Keratinocyte (primary cell): ENCODE results near the gene ITPR2. TPM values are rescaled to one million over a fixed set of nuclear protein-coding genes. Genes with fewer than 3 reads are reported as not detected.

Source experiments
- DNase-seq: peaks from one replicate; pipeline ENCODE4 v3.0.0-alpha.2; 2011; ENCODE audit warnings: low read depth, missing footprints, low spot score
- FAIRE-seq: peaks from 2 replicates; lab custom pipeline; 2011; peaks lifted over from hg19 to GRCh38; lab: Jason Lieb, UNC
- H2AFZ ChIP-seq: 2 replicates; pipeline ENCODE4 v1.6.0; 2012; ENCODE audit warnings: low read length, control low read depth, inconsistent platforms; ENCODE audit not compliant: control insufficient read depth
- H3K27ac ChIP-seq: 2 replicates; pipeline ENCODE4 v1.5.1; 2011; ENCODE audit warnings: low read length; ENCODE audit not compliant: control insufficient read depth, insufficient read depth
- H3K27me3 ChIP-seq: 3 replicates; pipeline ENCODE4 v1.6.0; 2011; ENCODE audit warnings: low read length; ENCODE audit not compliant: control insufficient read depth, insufficient read depth; ENCODE audit errors: extremely low read depth
- H3K36me3 ChIP-seq, 2 experiments: 2 replicates in 1 of 2; 3 replicates in 1 of 2; pipeline ENCODE4 v1.5.1; 2011; ENCODE audit warnings: low read length in 2 of 2, mild to moderate bottlenecking in 1 of 2; ENCODE audit not compliant: control insufficient read depth in 2 of 2, insufficient read depth in 2 of 2; ENCODE audit errors: extremely low read depth in 1 of 2
- H3K4me1 ChIP-seq: 3 replicates; pipeline ENCODE4 v1.5.1; 2011; ENCODE audit warnings: low read length; ENCODE audit not compliant: control insufficient read depth, insufficient read depth; ENCODE audit errors: extremely low read depth
- H3K4me2 ChIP-seq: 3 replicates; pipeline ENCODE4 v1.6.0; 2011; ENCODE audit warnings: low read depth, low read length; ENCODE audit not compliant: control insufficient read depth, insufficient read depth; ENCODE audit errors: extremely low read depth
- H3K4me3 ChIP-seq, 3 experiments: fragments of 200-600 bp in 1 of 3; sonication (generic) in 1 of 3; 2 replicates in 2 of 3; 3 replicates in 1 of 3; pipeline ENCODE4 v1.5.1; 2011 to 2016; ENCODE audit warnings: low read length in 3 of 3, mild to moderate bottlenecking in 3 of 3, control low read depth in 2 of 3, inconsistent platforms in 1 of 3, low read depth in 1 of 3, mixed read lengths in 1 of 3, mixed run types in 1 of 3, moderate library complexity in 1 of 3; ENCODE audit not compliant: control insufficient read depth in 2 of 3, insufficient read depth in 2 of 3; ENCODE audit errors: extremely low read depth in 1 of 3
- H3K79me2 ChIP-seq: 2 replicates; pipeline ENCODE4 v1.6.0; 2012; ENCODE audit warnings: low read length; ENCODE audit not compliant: control insufficient read depth, insufficient read depth
- H3K9ac ChIP-seq: 3 replicates; pipeline ENCODE4 v1.6.0; 2011; ENCODE audit warnings: low read length; ENCODE audit not compliant: control insufficient read depth, insufficient read depth; ENCODE audit errors: extremely low read depth
- H3K9me1 ChIP-seq: 3 replicates; pipeline ENCODE4 v1.6.0; 2011; ENCODE audit warnings: low read length; ENCODE audit not compliant: control insufficient read depth, insufficient read depth; ENCODE audit errors: extremely low read depth
- H3K9me3 ChIP-seq: 2 replicates; pipeline ENCODE4 v1.5.1; 2012; ENCODE audit warnings: low read depth, low read length; ENCODE audit not compliant: control insufficient read depth
- H4K20me1 ChIP-seq: 3 replicates; pipeline ENCODE4 v1.6.0; 2011; ENCODE audit warnings: low read length; ENCODE audit not compliant: control insufficient read depth, insufficient read depth; ENCODE audit errors: extremely low read depth
- CTCF ChIP-seq, 3 experiments: IDR thresholded peaks in 1 of 3; conservative IDR thresholded peaks in 1 of 3; optimal IDR thresholded peaks in 1 of 3; 2 replicates in 2 of 3; 3 replicates in 1 of 3; pipeline versions ENCODE3 to v1.5.1; 2011; ENCODE audit warnings: low read length in 3 of 3, mild to moderate bottlenecking in 3 of 3, moderate library complexity in 2 of 3, control low read depth in 1 of 3, inconsistent platforms in 1 of 3; ENCODE audit not compliant: insufficient read depth in 2 of 3; ENCODE audit errors: extremely low read depth in 1 of 3
- EZH2 ChIP-seq: IDR thresholded peaks from one replicate; pipeline ENCODE4 v1.6.1; 2012; ENCODE audit warnings: inconsistent platforms, mild to moderate bottlenecking, low read length, moderate library complexity
- dilution Hi-C: fragments of 300-500 bp; cut with MboI; formaldehyde crosslinking; loops from one replicate; pipeline ENCODE4 v1.7.0; 2020; ENCODE audit warnings: low sequenced_read_pairs; ENCODE audit not compliant: extremely low pct_ligation_motif_present
- polyA plus RNA-seq, 5 experiments: library from polyadenylated mRNA; depleted of rRNA in 3 of 5; stranded (reverse) in 3 of 5; stranded (forward) in 1 of 5; unstranded in 1 of 5; fragments of >200 nt; gene quantifications; 1 replicate in 1 of 5; 2 replicates in 3 of 5; 3 replicates in 1 of 5; pipeline versions ENCODE4 v1.2.1 to v1.2.3, GENCODE V29; 2011 to 2012; ENCODE audit warnings: missing spikeins in 2 of 5, low read depth in 1 of 5, low replicate concordance in 1 of 5

Gene ITPR2
- polyA plus RNA-seq, 1 donor (not counting 4 experiments of a cell fraction or from before 2014, with no cell fraction given) = 7.6 TPM

- Histone ChIP-seq H3K4me3 (no peak overlapping the region), H3K9me3 (no peaks in the 10 kb centered on the region), H3K27ac (no peak overlapping the region), H3K27me3 (no peaks in the 10 kb centered on the region), H3K4me1 (peaks cover 14% of the 10 kb centered on the region), H3K79me2 (no peaks in the 10 kb centered on the region), H3K9ac (no peak overlapping the region), H3K4me2 (no peak overlapping the region), H4K20me1 (no peaks in the 10 kb centered on the region), H3K36me3 (peaks cover 0 to 1% of the 10 kb centered on the region in 2 experiments), H3K9me1 (no peaks in the 10 kb centered on the region), H2AFZ (no peak overlapping the region)
- no peak for FAIRE-seq
- TF ChIP-seq EZH2 (no peak), CTCF (optimal IDR thresholded peaks at IDR 0.05 in 1 of 3, IDR thresholded peaks at IDR 0.05 in 1 of 3, conservative IDR thresholded peaks at IDR 0.05 in 1 of 3; ENCODE audit: extremely low read depth in 1 of 3, insufficient read depth in 2 of 3, low read length in 3 of 3) (no peak)
- dilution Hi-C loops = no loop called here
- no peak for DNase-seq
Measured at GRCh38 chr12:26399381-26399780, 433.6 kb downstream of the ITPR2 start.

GRCh38 chr12:26396402-26396801 is 436.6 kb downstream of the ITPR2 start:
- H3K36me3 ChIP-seq = peaks cover 0 to 1% of the 10 kb centered on the region in 2 experiments
- H3K27me3 ChIP-seq = no peaks in the 10 kb centered on the region
- H3K27ac ChIP-seq = no peak overlapping the region
- H3K4me1 ChIP-seq = no peaks in the 10 kb centered on the region
- no peaks in the 10 kb centered on the region for H3K9me3 ChIP-seq
- DNase-seq (no peak), FAIRE-seq (no peak)
- dilution Hi-C loops = no loop called here
- no peaks in the 10 kb centered on the region for H3K9me1 ChIP-seq
- H2AFZ ChIP-seq = no peak overlapping the region
- H3K4me2 ChIP-seq = no peak overlapping the region
- H3K9ac ChIP-seq = no peak overlapping the region
- no peak for TF ChIP-seq EZH2
- TF ChIP-seq CTCF (optimal IDR thresholded peaks at IDR 0.05 in 1 of 3, IDR thresholded peaks at IDR 0.05 in 1 of 3, conservative IDR thresholded peaks at IDR 0.05 in 1 of 3; ENCODE audit: extremely low read depth in 1 of 3, insufficient read depth in 2 of 3, low read length in 3 of 3) = no peak
- H3K79me2 ChIP-seq = no peaks in the 10 kb centered on the region
- no peaks in the 10 kb centered on the region for H4K20me1 ChIP-seq
- H3K4me3 ChIP-seq = no peak overlapping the region
